HG02852 (cell line): Measurements from ENCODE around the gene KAT14.
"Not testable (repeated sequence)": the region's sequence is repeated elsewhere in the genome, so short reads cannot be mapped to it uniquely, and the experiment has no call there.

ENCODE experiments used
- ATAC-seq: cut with Tn5 transposase; IDR thresholded peaks from one replicate; pipeline ENCODE4 v1.9.1; 2021; ENCODE audit warnings: mild to moderate bottlenecking, moderate library complexity; ENCODE audit not compliant: unreplicated experiment

The KAT14 gene

GRCh38 chr20:18213002-18213401 is 75.3 kb downstream of the KAT14 start:
- ATAC-seq = no peak

- no peak for ATAC-seq
Measured at GRCh38 chr20:18215566-18215965, 77.9 kb downstream of the KAT14 start.

- ATAC-seq = no peak
Measured at GRCh38 chr20:18218280-18218679, 80.6 kb downstream of the KAT14 start.

- no peak for ATAC-seq
Measured at GRCh38 chr20:18223409-18223808, 85.7 kb downstream of the KAT14 start.

GRCh38 chr20:18224968-18225568 is 87.4 kb downstream of the KAT14 start:
- no peak for ATAC-seq

GRCh38 chr20:18225632-18226031 is 88.0 kb downstream of the KAT14 start:
- ATAC-seq = no peak

GRCh38 chr20:18226741-18227140 is 89.1 kb downstream of the KAT14 start:
- not testable (repeated sequence) for ATAC-seq

GRCh38 chr20:18233408-18233943 is 95.8 kb downstream of the KAT14 start:
- ATAC-seq = no peak
